Esophagus squamous epithelium (tissue), 5 donors: Measurements from ENCODE around the gene KDSR. TPM values are rescaled to one million over a fixed set of nuclear protein-coding genes. Genes with fewer than 3 reads are reported as not detected.
"Not testable (repeated sequence)": the region's sequence is repeated elsewhere in the genome, so short reads cannot be mapped to it uniquely, and the experiment has no call there.

Experiments used
- DNase-seq: peaks from one replicate; lab custom pipeline; 2025; lab: John Stamatoyannopoulos, UW
- H3K27ac ChIP-seq, 4 donors: fragments of 200-600 bp; sonication (generic); one replicate each; pipeline ENCODE4 v1.5.1; 2016 to 2019; ENCODE audit warnings: mild to moderate bottlenecking in 1 of 4
- H3K27me3 ChIP-seq, 4 donors: fragments of 200-600 bp; sonication (generic); 1 replicate in 3 of 4; 2 replicates in 1 of 4; pipeline versions ENCODE4 v1.5.1 to v1.6.0; 2017 to 2021; ENCODE audit warnings: antibody characterized with exemption in 1 of 4
- H3K36me3 ChIP-seq, 3 donors: fragments of 200-600 bp; sonication (generic); one replicate each; pipeline ENCODE4 v1.5.1; 2016 to 2019
- H3K4me1 ChIP-seq, 3 donors: fragments of 200-600 bp; sonication (generic); one replicate each; pipeline ENCODE4 v1.5.1; 2017 to 2019
- H3K4me3 ChIP-seq, 4 donors: fragments of 200-600 bp; sonication (generic); 1 replicate in 3 of 4; 2 replicates in 1 of 4; pipeline ENCODE4 v1.5.1; 2016 to 2019; ENCODE audit warnings: mild to moderate bottlenecking in 2 of 4, moderate library complexity in 1 of 4
- H3K9me3 ChIP-seq, 3 donors: fragments of 200-600 bp; sonication (generic); one replicate each; pipeline ENCODE4 v1.5.1; 2016 to 2019
- POLR2A ChIP-seq, 4 donors: fragments of 450-650 bp; IDR thresholded peaks; one replicate each; pipeline ENCODE4 v1.6.1; 2017; ENCODE audit warnings: antibody characterized with exemption in 4 of 4, mild to moderate bottlenecking in 4 of 4, moderate library complexity in 3 of 4
- WGBS, 2 donors: methylation state at CpG; one replicate each; pipeline ENCODE4 v1.1.5; 2018; 5-methylcytosine and 5-hydroxymethylcytosine counted together
- intact Hi-C: fragments of 100-400 bp; cut with DNase I; formaldehyde crosslinking; loops from one replicate; pipeline ENCODE4 v1.15.0; 2022
- total RNA-seq, 4 donors: library from RNA; depleted of rRNA; stranded (reverse); fragments of >200 nt; gene quantifications; one replicate each; pipeline ENCODE4 v1.1.0, GENCODE V29; 2016
- TF ChIP-seq, protein P1 (sequence below), 6 experiments: fragments of 450-650 bp in 4 of 6; fragments of 200-600 bp in 2 of 6; sonication (generic) in 2 of 6; IDR thresholded peaks; one replicate each; pipeline ENCODE4 v1.5.1; 2016 to 2019; ENCODE audit warnings: antibody characterized with exemption in 6 of 6, mild to moderate bottlenecking in 4 of 6, moderate library complexity in 4 of 6
- donor health status: DM: yes; HTN: yes; CAD: no.

Gene KDSR
- total RNA-seq, 4 donors from 2014 or later: 20.8 to 42.3 (median 23.0) TPM

DNA sequence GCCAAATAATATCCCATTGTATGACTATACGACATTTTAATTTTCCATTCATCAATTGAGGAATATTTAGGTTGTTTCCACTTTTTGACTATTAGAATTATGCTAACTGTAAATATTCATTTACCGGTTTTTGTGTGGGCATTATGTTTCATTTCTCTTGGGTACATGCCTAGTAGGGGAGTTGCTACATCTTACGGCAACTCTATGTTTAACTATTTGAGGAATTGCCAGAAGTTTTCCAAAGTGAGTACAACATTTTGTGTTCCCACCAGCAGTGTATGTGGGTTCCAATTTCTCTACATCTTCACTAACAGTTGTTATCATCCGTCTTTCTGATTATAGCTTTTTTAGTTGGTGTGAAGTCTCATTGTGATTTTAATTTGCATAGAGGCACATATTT, 1.6 kb upstream of the KDSR start:
- Histone ChIP-seq H3K36me3 (no peaks in the 10 kb centered on the region), H3K4me1 (peaks cover 0 to 35% (median 6%) of the 10 kb centered on the region in 3 donors), H3K27ac (no peak overlapping the region), H3K27me3 (no peaks in the 10 kb centered on the region), H3K4me3 (no peak overlapping the region), H3K9me3 (no peaks in the 10 kb centered on the region)
- TF ChIP-seq, protein P1, sequence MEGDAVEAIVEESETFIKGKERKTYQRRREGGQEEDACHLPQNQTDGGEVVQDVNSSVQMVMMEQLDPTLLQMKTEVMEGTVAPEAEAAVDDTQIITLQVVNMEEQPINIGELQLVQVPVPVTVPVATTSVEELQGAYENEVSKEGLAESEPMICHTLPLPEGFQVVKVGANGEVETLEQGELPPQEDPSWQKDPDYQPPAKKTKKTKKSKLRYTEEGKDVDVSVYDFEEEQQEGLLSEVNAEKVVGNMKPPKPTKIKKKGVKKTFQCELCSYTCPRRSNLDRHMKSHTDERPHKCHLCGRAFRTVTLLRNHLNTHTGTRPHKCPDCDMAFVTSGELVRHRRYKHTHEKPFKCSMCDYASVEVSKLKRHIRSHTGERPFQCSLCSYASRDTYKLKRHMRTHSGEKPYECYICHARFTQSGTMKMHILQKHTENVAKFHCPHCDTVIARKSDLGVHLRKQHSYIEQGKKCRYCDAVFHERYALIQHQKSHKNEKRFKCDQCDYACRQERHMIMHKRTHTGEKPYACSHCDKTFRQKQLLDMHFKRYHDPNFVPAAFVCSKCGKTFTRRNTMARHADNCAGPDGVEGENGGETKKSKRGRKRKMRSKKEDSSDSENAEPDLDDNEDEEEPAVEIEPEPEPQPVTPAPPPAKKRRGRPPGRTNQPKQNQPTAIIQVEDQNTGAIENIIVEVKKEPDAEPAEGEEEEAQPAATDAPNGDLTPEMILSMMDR (IDR thresholded peaks at IDR 0.05): no peak
- TF ChIP-seq POLR2A (IDR thresholded peaks at IDR 0.05): no peak
- intact Hi-C loops: loop anchor here (5.0 kb wide), 1 partner anchor 69 kb away; no protein-coding TSS in a partner anchor
- DNase-seq: no peak
- 68 to 72% methylated on average over 4 of the region's 4 CpGs for WGBS, 2 donors

DNA sequence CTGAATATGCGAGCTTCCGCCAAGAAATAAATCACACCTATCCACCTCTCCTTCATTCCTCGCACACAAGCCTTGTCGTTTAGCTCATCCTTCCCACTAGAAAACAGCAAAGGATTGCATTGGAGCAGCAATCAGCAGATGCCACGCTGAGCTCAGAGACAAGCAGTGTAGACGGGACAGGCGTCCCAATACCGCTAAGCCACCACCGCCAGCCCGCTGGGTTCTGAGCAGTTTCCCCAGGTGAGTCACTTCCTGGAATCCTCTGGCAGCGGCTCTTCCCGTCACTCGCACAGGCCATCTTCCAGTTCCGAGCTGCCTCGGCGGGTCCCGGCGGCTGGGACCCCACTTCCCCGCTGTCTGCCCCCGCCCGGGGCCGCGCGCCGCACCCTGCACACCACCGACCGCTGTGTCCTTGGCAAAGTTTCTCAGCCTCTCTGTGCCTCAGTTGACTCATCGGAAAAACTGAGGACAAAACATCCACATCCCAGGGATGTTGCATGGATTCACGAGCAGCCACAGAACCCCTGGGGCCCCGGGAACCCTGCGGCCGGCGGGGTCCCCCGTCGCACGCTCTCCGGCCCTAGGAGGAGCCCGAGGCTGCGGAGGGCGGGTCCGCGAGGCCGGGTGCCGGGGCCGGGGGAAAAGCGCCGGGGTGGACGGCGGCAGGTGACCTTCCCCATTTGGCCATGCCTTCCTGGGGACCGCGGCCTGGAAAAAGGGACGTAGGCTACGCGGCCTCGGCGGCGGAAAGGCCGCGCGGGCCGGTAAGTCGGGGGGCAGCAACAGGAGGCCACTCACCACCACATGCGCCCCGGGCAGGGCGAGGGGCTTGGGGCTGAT, 573 bp downstream of the KDSR start:
- no peaks in the 10 kb centered on the region for H3K9me3 ChIP-seq
- H3K27me3 ChIP-seq: no peaks in the 10 kb centered on the region
- TF ChIP-seq POLR2A (IDR thresholded peaks at IDR 0.05): peak in 1 of 4 donors; percentile 29
- TF ChIP-seq, protein P1 (IDR thresholded peaks at IDR 0.05): no peak
- DNase-seq: no peak
- H3K27ac ChIP-seq: peak overlapping the region; percentile 95 to 99 (median 98)
- 0 to 2% methylated on average over 9 to 15 of the region's 65 CpGs for WGBS, 2 donors
- intact Hi-C loops: loop anchor here (5.0 kb wide), 1 partner anchor 71 kb away; no protein-coding TSS in a partner anchor
- peaks cover 0 to 35% (median 6%) of the 10 kb centered on the region in 3 donors for H3K4me1 ChIP-seq
- peak overlapping the region; percentile 81 to 98 (median 88) for H3K4me3 ChIP-seq
- peaks cover 0 to 16% (median under 1%) of the 10 kb centered on the region in 3 donors for H3K36me3 ChIP-seq

DNA sequence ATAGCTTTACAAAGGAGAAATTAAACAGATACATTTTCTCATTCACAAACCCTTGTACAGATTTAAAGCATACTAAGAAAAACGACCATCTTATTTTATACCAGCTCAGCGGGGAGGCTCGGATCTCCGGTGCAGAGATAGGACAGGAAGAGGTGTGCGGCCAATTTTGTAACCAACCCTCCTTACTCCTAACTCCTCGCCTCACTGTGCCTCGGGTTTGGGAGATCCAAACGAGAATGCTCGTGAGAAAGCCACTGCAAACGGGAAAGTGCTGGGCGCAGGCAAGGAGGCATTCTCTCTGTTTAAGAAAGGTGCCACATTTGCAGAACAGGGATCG, 1.2 kb downstream of the KDSR start:
- intact Hi-C loops: loop anchor here (5.0 kb wide), 1 partner anchor 71 kb away; no protein-coding TSS in a partner anchor

DNA sequence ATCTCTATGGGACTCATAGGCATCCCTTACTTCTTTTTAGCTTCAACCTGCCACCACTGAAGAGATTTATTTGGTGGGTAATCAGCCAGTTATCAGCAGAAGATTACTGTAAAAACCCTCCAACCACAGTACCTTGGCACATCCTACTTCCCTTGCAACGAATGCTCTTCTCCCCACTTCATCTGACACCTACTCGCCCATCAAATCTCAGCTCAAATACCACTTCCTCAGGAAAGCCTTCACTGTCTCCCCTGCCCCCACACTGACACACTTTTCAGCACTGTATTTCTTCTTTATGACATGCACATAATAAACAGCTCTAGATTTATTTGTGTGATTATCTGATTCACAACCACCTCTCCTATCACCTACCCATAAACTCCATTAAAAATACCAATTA, 3.1 kb downstream of the KDSR start:
- H3K36me3 ChIP-seq: peaks cover 0 to 39% (median 11%) of the 10 kb centered on the region in 3 donors
- DNase-seq: no peak
- 60 to 63% methylated on average over 2 of the region's 2 CpGs for WGBS, 2 donors
- no peaks in the 10 kb centered on the region for H3K27me3 ChIP-seq
- intact Hi-C loops: no loop called here
- H3K27ac ChIP-seq: no peak overlapping the region
- no peaks in the 10 kb centered on the region for H3K9me3 ChIP-seq
- H3K4me3 ChIP-seq: no peak overlapping the region
- TF ChIP-seq, protein P1 (IDR thresholded peaks at IDR 0.05): no peak
- no peak for TF ChIP-seq POLR2A (IDR thresholded peaks at IDR 0.05)
- H3K4me1 ChIP-seq: peaks cover 0 to 35% (median 6%) of the 10 kb centered on the region in 3 donors

More for the DNA sequence above, 1.2 kb downstream of the KDSR start:
- H3K27me3 ChIP-seq: no peaks in the 10 kb centered on the region
- H3K4me1 ChIP-seq: peaks cover 0 to 35% (median 6%) of the 10 kb centered on the region in 3 donors
- H3K4me3 ChIP-seq: peak overlapping the region; percentile 81 to 98 (median 88)
- peaks cover 0 to 21% (median 4%) of the 10 kb centered on the region in 3 donors for H3K36me3 ChIP-seq
- no peak for DNase-seq
- H3K9me3 ChIP-seq: no peaks in the 10 kb centered on the region
- WGBS, 2 donors: 1 to 4% methylated on average over 12 of the region's 12 CpGs
- TF ChIP-seq, protein P1 (IDR thresholded peaks at IDR 0.05): no peak
- no peak for TF ChIP-seq POLR2A (IDR thresholded peaks at IDR 0.05)
- H3K27ac ChIP-seq: peak overlapping the region; percentile 95 to 99 (median 98)

DNA sequence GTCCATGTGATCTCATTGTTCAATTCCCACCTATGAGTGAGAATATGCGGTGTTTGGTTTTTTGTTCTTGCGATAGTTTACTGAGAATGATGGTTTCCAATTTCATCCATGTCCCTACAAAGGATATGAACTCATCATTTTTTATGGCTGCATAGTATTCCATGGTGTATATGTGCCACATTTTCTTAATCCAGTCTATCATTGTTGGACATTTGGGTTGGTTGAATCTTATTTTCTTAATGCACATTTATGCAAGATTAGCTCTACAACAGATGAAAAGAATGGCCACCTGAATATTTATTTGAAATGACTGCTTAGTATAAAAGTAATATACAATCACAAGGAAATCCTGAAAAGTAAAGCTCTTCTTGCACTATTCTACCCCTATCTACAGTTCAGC, 3.6 kb downstream of the KDSR start:
- H3K27ac ChIP-seq, DNase-seq, H3K4me3 ChIP-seq, intact Hi-C loops, H3K9me3 ChIP-seq, H3K27me3 ChIP-seq: not testable (repeated sequence)
- WGBS, 2 donors: no CpG with 5 or more reads among the region's 2 CpGs
- Histone ChIP-seq H3K36me3 (peaks cover 0 to 44% (median 11%) of the 10 kb centered on the region in 3 donors), H3K4me1 (peaks cover 0 to 32% (median 6%) of the 10 kb centered on the region in 3 donors)
